ENCODE results near the gene NSDHL.

Gene NSDHL

GRCh38 chrX:152898442-152898841, 67.6 kb downstream of the NSDHL start:
- Histone ChIP-seq H3K27ac (ENCODE audit: low read depth, low read length) (no peak overlapping the region), H3K4me3 (ENCODE audit: low read depth in 1 of 5, low read length in 5 of 5) (peak overlapping the region in 1 of 5 donors; percentile 25), H3K9ac (ENCODE audit: low read length in 5 of 5) (no peak overlapping the region)

GRCh38 chrX:152899111-152899873, 68.4 kb downstream of the NSDHL start:
- H3K4me1 ChIP-seq (ENCODE audit: control insufficient read depth in 5 of 5, insufficient read depth in 5 of 5, low read length in 5 of 5), result peaks cover 0 to 6% (median 4%) of the 10 kb centered on the region in 5 donors
- H3K9ac ChIP-seq (ENCODE audit: low read length in 5 of 5), result no peak overlapping the region
- H3K27me3 ChIP-seq (ENCODE audit: control insufficient read depth in 5 of 5, insufficient read depth in 4 of 5, low read length in 5 of 5), result peaks cover 37 to 65% (median 51%) of the 10 kb centered on the region in 5 donors
- H3K9me3 ChIP-seq (ENCODE audit: control insufficient read depth in 5 of 5, low read length in 5 of 5), result no peaks in the 10 kb centered on the region
- no peaks in the 10 kb centered on the region for H3K36me3 ChIP-seq (ENCODE audit: control insufficient read depth in 5 of 5, insufficient read depth in 5 of 5, low read length in 5 of 5)
- H3K4me3 ChIP-seq (ENCODE audit: low read depth in 1 of 5, low read length in 5 of 5), result no peak overlapping the region
- H3K27ac ChIP-seq (ENCODE audit: low read depth, low read length), result no peak overlapping the region

More at GRCh38 chrX:152898442-152898841, 67.6 kb downstream of the NSDHL start:
- peaks cover 0 to 4% (median 3%) of the 10 kb centered on the region in 5 donors for H3K4me1 ChIP-seq (ENCODE audit: control insufficient read depth in 5 of 5, insufficient read depth in 5 of 5, low read length in 5 of 5)
- no peaks in the 10 kb centered on the region for H3K36me3 ChIP-seq (ENCODE audit: control insufficient read depth in 5 of 5, insufficient read depth in 5 of 5, low read length in 5 of 5)
- peaks cover 38 to 66% (median 49%) of the 10 kb centered on the region in 5 donors for H3K27me3 ChIP-seq (ENCODE audit: control insufficient read depth in 5 of 5, insufficient read depth in 4 of 5, low read length in 5 of 5)
- no peaks in the 10 kb centered on the region for H3K9me3 ChIP-seq (ENCODE audit: control insufficient read depth in 5 of 5, low read length in 5 of 5)

GRCh38 chrX:152899874-152900719, 69.2 kb downstream of the NSDHL start:
- Histone ChIP-seq H3K36me3 (ENCODE audit: control insufficient read depth in 5 of 5, insufficient read depth in 5 of 5, low read length in 5 of 5) (no peaks in the 10 kb centered on the region), H3K4me1 (ENCODE audit: control insufficient read depth in 5 of 5, insufficient read depth in 5 of 5, low read length in 5 of 5) (peaks cover 0 to 10% (median 4%) of the 10 kb centered on the region in 5 donors), H3K27me3 (ENCODE audit: control insufficient read depth in 5 of 5, insufficient read depth in 4 of 5, low read length in 5 of 5) (peaks cover 39 to 65% (median 51%) of the 10 kb centered on the region in 5 donors), H3K9ac (ENCODE audit: low read length in 5 of 5) (no peak overlapping the region), H3K4me3 (ENCODE audit: low read depth in 1 of 5, low read length in 5 of 5) (no peak overlapping the region), H3K9me3 (ENCODE audit: control insufficient read depth in 5 of 5, low read length in 5 of 5) (no peaks in the 10 kb centered on the region), H3K27ac (ENCODE audit: low read depth, low read length) (no peak overlapping the region)

GRCh38 chrX:152900937-152901445, 70.1 kb downstream of the NSDHL start:
- Histone ChIP-seq H3K27me3 (ENCODE audit: control insufficient read depth in 5 of 5, insufficient read depth in 4 of 5, low read length in 5 of 5) (peaks cover 37 to 64% (median 47%) of the 10 kb centered on the region in 5 donors), H3K4me1 (ENCODE audit: control insufficient read depth in 5 of 5, insufficient read depth in 5 of 5, low read length in 5 of 5) (peaks cover 0 to 10% (median 4%) of the 10 kb centered on the region in 5 donors), H3K9ac (ENCODE audit: low read length in 5 of 5) (no peak overlapping the region), H3K27ac (ENCODE audit: low read depth, low read length) (no peak overlapping the region), H3K4me3 (ENCODE audit: low read depth in 1 of 5, low read length in 5 of 5) (no peak overlapping the region), H3K36me3 (ENCODE audit: control insufficient read depth in 5 of 5, insufficient read depth in 5 of 5, low read length in 5 of 5) (no peaks in the 10 kb centered on the region), H3K9me3 (ENCODE audit: control insufficient read depth in 5 of 5, low read length in 5 of 5) (no peaks in the 10 kb centered on the region)

- Histone ChIP-seq H3K4me1 (ENCODE audit: control insufficient read depth in 5 of 5, insufficient read depth in 5 of 5, low read length in 5 of 5) (peaks cover 0 to 10% (median 4%) of the 10 kb centered on the region in 5 donors), H3K27ac (ENCODE audit: low read depth, low read length) (no peak overlapping the region), H3K36me3 (ENCODE audit: control insufficient read depth in 5 of 5, insufficient read depth in 5 of 5, low read length in 5 of 5) (no peaks in the 10 kb centered on the region), H3K9ac (ENCODE audit: low read length in 5 of 5) (no peak overlapping the region), H3K9me3 (ENCODE audit: control insufficient read depth in 5 of 5, low read length in 5 of 5) (no peaks in the 10 kb centered on the region), H3K27me3 (ENCODE audit: control insufficient read depth in 5 of 5, insufficient read depth in 4 of 5, low read length in 5 of 5) (peaks cover 33 to 62% (median 55%) of the 10 kb centered on the region in 5 donors), H3K4me3 (ENCODE audit: low read depth in 1 of 5, low read length in 5 of 5) (no peak overlapping the region)
Observed at GRCh38 chrX:152901816-152902501, 71.1 kb downstream of the NSDHL start.

- no peak overlapping the region for H3K9ac ChIP-seq (ENCODE audit: low read length in 5 of 5)
- no peaks in the 10 kb centered on the region for H3K36me3 ChIP-seq (ENCODE audit: control insufficient read depth in 5 of 5, insufficient read depth in 5 of 5, low read length in 5 of 5)
- peaks cover 0 to 10% (median 4%) of the 10 kb centered on the region in 5 donors for H3K4me1 ChIP-seq (ENCODE audit: control insufficient read depth in 5 of 5, insufficient read depth in 5 of 5, low read length in 5 of 5)
- H3K4me3 ChIP-seq (ENCODE audit: low read depth in 1 of 5, low read length in 5 of 5), result no peak overlapping the region
- H3K27ac ChIP-seq (ENCODE audit: low read depth, low read length), result no peak overlapping the region
- peaks cover 37 to 63% (median 51%) of the 10 kb centered on the region in 5 donors for H3K27me3 ChIP-seq (ENCODE audit: control insufficient read depth in 5 of 5, insufficient read depth in 4 of 5, low read length in 5 of 5)
- H3K9me3 ChIP-seq (ENCODE audit: control insufficient read depth in 5 of 5, low read length in 5 of 5), result no peaks in the 10 kb centered on the region
Observed at GRCh38 chrX:152902502-152902820, 71.6 kb downstream of the NSDHL start.

- H3K4me1 ChIP-seq (ENCODE audit: control insufficient read depth in 5 of 5, insufficient read depth in 5 of 5, low read length in 5 of 5), result peaks cover 0 to 6% (median 0%) of the 10 kb centered on the region in 5 donors
- H3K9ac ChIP-seq (ENCODE audit: low read length in 5 of 5), result no peak overlapping the region
- H3K9me3 ChIP-seq (ENCODE audit: control insufficient read depth in 5 of 5, low read length in 5 of 5), result no peaks in the 10 kb centered on the region
- H3K4me3 ChIP-seq (ENCODE audit: low read depth in 1 of 5, low read length in 5 of 5), result no peak overlapping the region
- H3K27me3 ChIP-seq (ENCODE audit: control insufficient read depth in 5 of 5, insufficient read depth in 4 of 5, low read length in 5 of 5), result peaks cover 33 to 60% (median 48%) of the 10 kb centered on the region in 5 donors
- no peak overlapping the region for H3K27ac ChIP-seq (ENCODE audit: low read depth, low read length)
- H3K36me3 ChIP-seq (ENCODE audit: control insufficient read depth in 5 of 5, insufficient read depth in 5 of 5, low read length in 5 of 5), result no peaks in the 10 kb centered on the region
Observed at GRCh38 chrX:152903589-152903988, 72.7 kb downstream of the NSDHL start.

GRCh38 chrX:152904151-152905080, 73.6 kb downstream of the NSDHL start:
- Histone ChIP-seq H3K4me1 (ENCODE audit: control insufficient read depth in 5 of 5, insufficient read depth in 5 of 5, low read length in 5 of 5) (peaks cover 0 to 6% (median 0%) of the 10 kb centered on the region in 5 donors), H3K36me3 (ENCODE audit: control insufficient read depth in 5 of 5, insufficient read depth in 5 of 5, low read length in 5 of 5) (no peaks in the 10 kb centered on the region), H3K27me3 (ENCODE audit: control insufficient read depth in 5 of 5, insufficient read depth in 4 of 5, low read length in 5 of 5) (peaks cover 25 to 60% (median 40%) of the 10 kb centered on the region in 5 donors), H3K4me3 (ENCODE audit: low read depth in 1 of 5, low read length in 5 of 5) (no peak overlapping the region), H3K9me3 (ENCODE audit: control insufficient read depth in 5 of 5, low read length in 5 of 5) (no peaks in the 10 kb centered on the region), H3K27ac (ENCODE audit: low read depth, low read length) (no peak overlapping the region), H3K9ac (ENCODE audit: low read length in 5 of 5) (no peak overlapping the region)

- peaks cover 0 to 6% (median 0%) of the 10 kb centered on the region in 5 donors for H3K4me1 ChIP-seq (ENCODE audit: control insufficient read depth in 5 of 5, insufficient read depth in 5 of 5, low read length in 5 of 5)
- H3K27ac ChIP-seq (ENCODE audit: low read depth, low read length), result no peak overlapping the region
- H3K36me3 ChIP-seq (ENCODE audit: control insufficient read depth in 5 of 5, insufficient read depth in 5 of 5, low read length in 5 of 5), result no peaks in the 10 kb centered on the region
- H3K27me3 ChIP-seq (ENCODE audit: control insufficient read depth in 5 of 5, insufficient read depth in 4 of 5, low read length in 5 of 5), result peaks cover 19 to 54% (median 34%) of the 10 kb centered on the region in 5 donors
- no peak overlapping the region for H3K4me3 ChIP-seq (ENCODE audit: low read depth in 1 of 5, low read length in 5 of 5)
- H3K9ac ChIP-seq (ENCODE audit: low read length in 5 of 5), result no peak overlapping the region
- H3K9me3 ChIP-seq (ENCODE audit: control insufficient read depth in 5 of 5, low read length in 5 of 5), result no peaks in the 10 kb centered on the region
Observed at GRCh38 chrX:152905081-152905420, 74.2 kb downstream of the NSDHL start.

All from subcutaneous abdominal adipose tissue (tissue), 5 donors.